GM23248 (cell line): ENCODE data around the gene EPN2.

Experiments
- EZH2 ChIP-seq: fragments of 200-600 bp; sonication (generic); IDR thresholded peaks from 2 replicates; pipeline ENCODE4 v1.6.1; 2018; ENCODE audit warnings: antibody characterized with exemption, mild to moderate bottlenecking; ENCODE audit not compliant: insufficient read depth, poor library complexity, severe bottlenecking
- EZH2phosphoT487 ChIP-seq: fragments of 200-600 bp; sonication (generic); IDR thresholded peaks from 2 replicates; pipeline ENCODE4 v1.6.1; 2018; ENCODE audit warnings: antibody characterized with exemption, moderate library complexity, mild to moderate bottlenecking, low read depth; ENCODE audit not compliant: insufficient read depth

DNA sequence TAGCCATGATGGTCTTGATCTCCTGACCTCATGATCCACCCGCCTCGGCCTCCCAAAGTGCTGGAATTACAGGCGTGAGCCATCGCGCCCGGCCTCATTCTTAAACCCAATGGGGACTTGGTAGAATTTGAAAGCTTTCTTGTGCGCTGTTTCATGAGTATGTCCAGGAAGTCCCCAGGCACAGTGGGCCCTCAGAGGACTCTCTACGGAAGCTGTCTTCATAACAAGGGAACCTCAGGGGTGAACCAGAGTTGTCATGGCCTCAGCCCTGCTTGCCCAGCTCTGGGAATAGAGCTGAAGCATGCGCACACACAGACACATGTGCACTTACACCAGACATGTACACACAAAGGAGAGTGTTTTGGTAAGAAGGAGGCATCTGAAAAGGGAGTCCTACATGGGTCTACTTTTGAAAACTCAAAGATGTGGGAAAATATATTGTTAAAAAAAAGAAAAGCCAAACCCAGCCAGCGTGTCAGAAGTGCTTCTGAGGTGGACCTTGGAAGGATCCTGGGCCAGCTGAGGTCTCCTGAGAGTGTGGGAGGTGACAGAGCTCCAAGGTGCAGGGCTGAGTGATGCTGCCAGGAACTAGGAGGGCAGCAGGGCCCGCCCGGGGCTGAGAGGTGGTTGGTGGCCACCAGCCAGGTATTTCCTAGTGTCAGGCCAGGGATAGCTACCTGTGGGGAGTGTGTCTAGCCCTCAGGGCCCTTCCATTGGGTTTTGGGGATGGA, 54.6 kb downstream of the EPN2 start:
- no peak for TF ChIP-seq EZH2phosphoT487
- no peak for TF ChIP-seq EZH2
